MM.1S (cell line): ENCODE measurements around the gene TLR5.

Source experiments
- EZH2 ChIP-seq: fragments of 300-600 bp; sonication (generic); optimal IDR thresholded peaks from 2 replicates; pipeline ENCODE3; 2017; ENCODE audit warnings: low read depth, mild to moderate bottlenecking, antibody characterized with exemption, low read length, mixed read lengths
- EZH2phosphoT487 ChIP-seq: fragments of 300-600 bp; sonication (generic); IDR thresholded peaks from 2 replicates; pipeline ENCODE4 v1.6.1; 2018; ENCODE audit warnings: antibody characterized with exemption, low read length
- TF ChIP-seq, protein P1 (sequence below): fragments of 300-600 bp; sonication (generic); IDR thresholded peaks from 2 replicates; pipeline ENCODE4 v1.5.1; 2016; ENCODE audit warnings: antibody characterized with exemption, low read length, mixed read lengths

DNA sequence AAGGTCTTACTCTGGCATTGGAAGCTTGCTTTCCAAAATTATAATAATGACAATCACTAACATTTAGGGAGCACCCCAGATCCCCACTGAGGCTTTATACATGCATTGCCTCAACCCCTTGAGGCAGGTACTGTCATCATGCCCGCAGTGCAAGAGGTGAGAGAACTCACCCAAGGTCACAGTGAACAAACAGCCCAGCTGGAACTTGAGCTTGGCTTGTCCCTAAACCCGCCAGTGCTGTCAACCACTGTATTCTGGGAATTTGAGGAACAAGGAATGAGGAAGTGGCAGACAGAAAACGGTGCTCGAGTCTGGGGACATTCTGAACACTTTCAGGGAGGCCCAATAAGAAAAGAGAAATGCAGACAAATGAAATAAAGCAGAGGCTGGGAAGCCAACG is 34.6 kb upstream of the TLR5 start:
- TF ChIP-seq, protein P1, sequence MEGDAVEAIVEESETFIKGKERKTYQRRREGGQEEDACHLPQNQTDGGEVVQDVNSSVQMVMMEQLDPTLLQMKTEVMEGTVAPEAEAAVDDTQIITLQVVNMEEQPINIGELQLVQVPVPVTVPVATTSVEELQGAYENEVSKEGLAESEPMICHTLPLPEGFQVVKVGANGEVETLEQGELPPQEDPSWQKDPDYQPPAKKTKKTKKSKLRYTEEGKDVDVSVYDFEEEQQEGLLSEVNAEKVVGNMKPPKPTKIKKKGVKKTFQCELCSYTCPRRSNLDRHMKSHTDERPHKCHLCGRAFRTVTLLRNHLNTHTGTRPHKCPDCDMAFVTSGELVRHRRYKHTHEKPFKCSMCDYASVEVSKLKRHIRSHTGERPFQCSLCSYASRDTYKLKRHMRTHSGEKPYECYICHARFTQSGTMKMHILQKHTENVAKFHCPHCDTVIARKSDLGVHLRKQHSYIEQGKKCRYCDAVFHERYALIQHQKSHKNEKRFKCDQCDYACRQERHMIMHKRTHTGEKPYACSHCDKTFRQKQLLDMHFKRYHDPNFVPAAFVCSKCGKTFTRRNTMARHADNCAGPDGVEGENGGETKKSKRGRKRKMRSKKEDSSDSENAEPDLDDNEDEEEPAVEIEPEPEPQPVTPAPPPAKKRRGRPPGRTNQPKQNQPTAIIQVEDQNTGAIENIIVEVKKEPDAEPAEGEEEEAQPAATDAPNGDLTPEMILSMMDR: no peak
- TF ChIP-seq EZH2: no peak
- TF ChIP-seq EZH2phosphoT487: no peak
